ENCODE measurements around the gene NOS2.
"Not testable (repeated sequence)": the region's sequence is repeated elsewhere in the genome, so short reads cannot be mapped to it uniquely, and the experiment has no call there.

The NOS2 gene

DNA sequence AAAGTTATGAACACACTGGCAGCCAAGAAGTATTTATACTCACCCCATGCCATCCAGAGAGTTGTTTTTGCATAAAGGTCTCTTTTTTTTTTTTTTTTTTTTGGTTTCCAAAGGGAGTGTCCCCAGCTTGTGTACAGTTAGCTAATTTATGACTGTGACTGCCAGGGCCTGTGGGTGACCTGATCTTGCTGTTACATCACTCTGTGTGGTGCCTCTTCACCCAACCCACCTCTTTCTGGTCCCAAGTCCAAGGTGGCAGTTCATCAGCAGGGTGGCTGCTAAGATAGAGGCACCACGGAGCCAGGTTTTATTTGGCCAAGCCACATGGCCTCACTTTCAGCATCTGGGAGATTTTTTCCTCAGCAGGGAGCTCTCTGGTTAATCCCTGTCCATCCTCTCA is at the start of gene NOS2:
TSS of gene NOS2 (minus strand) at position 8 of the 400 bp plus-strand sequence. CDS start 1,720 bp downstream, outside the sequence.
- no peak for DNase-seq (ENCODE audit: low read depth, low spot score)

DNA sequence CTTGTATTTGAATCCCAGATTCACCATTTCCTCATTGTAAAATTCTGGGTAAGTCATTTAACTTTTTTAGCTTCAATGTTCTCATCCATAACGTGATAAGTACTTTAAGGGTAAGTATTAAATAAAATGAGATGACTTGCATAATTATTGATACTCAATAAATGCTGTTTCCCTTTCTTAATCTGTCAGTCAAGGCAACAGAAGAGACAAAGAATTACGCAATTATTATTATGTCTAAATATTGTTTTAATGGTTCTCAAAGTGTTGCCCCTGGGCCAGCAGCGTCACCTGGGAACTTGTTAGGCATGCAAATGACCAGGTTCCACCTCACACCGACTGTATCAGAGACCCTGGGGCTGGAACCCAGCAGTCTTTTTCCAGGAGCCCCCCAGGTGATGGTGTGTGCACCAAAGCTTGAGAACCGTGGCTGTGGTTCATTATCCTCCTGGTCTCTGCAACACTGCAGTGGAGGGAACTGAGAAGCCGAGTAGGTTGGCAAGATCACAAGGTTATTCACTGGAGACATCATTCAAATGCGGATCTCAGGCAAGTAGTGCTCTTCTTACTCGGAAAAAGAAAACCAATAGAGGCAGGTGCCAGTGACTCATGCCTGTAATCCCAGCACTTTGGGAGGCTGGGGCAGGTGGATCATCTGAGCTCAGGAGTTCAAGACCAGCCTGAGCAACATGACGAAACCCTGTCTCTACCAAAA is 49.3 kb upstream of the NOS2 start:
- no peak for DNase-seq (ENCODE audit: low read depth, low spot score)

DNA sequence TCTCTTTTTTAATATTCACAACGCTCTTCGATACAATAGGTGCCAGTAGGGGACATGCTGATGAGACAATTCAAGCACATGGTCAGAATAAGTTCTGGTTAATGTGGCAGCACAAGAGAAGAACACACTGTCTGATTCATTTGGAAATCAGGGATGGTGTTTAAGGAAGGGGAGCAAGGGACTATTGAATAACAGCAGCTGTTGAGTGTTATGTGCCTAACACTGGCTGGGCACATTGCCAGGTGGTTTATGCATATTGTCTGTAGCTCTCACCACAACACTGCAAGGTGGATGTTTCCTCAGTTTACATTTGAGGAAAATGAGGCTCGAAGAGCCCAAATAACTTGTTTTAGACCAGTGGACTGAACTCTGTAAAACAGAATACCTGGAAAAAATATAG is 48.6 kb upstream of the NOS2 start:
- no peak for DNase-seq (ENCODE audit: low read depth, low spot score)

DNA sequence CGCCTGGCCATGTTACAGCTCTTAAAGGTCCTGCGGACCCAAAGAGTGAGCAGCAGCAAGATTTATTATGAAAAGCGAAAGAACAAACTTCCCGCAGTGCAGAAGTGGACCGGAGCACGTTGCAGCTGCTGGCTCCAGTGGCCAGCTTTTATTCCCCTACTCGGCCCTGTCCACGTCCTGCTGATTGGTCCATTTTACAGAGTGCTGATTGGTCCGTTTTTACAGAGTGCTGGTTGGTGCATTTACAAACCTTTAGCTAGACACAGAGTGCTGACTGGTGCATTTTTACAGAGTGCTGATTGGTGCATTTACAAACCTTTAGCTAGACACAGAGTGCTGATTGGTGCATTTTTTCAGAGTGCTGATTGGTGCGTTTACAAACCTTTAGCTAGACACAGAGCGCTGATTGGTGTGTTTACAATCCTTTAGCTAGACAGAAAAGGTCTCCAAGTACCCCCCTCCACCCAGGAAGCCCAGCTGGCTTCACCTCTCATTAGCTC is 46.5 kb upstream of the NOS2 start:
- DNase-seq (ENCODE audit: low read depth, low spot score): not testable (repeated sequence)

DNA sequence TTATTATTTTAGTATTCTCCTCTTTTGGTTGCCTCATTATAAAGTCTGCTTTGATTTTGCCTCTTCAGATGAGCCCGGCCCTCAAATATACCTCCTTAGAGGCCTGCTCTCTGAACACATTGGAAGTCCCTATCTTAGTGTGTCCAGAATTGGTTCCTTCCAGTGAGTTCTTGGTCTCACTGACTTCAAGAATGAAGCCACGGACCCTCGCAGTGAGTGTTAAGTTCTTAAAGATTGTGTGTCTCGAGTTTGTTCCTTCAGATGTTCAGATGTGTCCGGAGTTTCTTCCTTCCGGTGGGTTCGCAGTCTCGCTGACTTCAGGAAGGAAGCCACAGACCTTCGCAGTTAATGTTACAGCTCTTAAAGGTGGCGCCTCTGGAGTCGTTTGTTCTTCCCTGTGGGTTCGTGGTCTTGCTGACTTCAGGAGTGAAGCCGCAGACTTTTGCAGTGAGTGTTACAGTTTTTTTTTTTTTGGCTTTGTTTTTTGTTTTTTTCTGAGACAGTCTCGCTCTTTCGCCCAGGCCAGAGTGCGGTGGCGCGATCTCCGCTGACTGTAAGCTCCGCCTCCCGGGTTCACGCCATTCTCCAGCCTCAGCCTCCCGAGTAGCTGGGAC is 45.8 kb upstream of the NOS2 start:
- no peak for DNase-seq (ENCODE audit: low read depth, low spot score)

DNA sequence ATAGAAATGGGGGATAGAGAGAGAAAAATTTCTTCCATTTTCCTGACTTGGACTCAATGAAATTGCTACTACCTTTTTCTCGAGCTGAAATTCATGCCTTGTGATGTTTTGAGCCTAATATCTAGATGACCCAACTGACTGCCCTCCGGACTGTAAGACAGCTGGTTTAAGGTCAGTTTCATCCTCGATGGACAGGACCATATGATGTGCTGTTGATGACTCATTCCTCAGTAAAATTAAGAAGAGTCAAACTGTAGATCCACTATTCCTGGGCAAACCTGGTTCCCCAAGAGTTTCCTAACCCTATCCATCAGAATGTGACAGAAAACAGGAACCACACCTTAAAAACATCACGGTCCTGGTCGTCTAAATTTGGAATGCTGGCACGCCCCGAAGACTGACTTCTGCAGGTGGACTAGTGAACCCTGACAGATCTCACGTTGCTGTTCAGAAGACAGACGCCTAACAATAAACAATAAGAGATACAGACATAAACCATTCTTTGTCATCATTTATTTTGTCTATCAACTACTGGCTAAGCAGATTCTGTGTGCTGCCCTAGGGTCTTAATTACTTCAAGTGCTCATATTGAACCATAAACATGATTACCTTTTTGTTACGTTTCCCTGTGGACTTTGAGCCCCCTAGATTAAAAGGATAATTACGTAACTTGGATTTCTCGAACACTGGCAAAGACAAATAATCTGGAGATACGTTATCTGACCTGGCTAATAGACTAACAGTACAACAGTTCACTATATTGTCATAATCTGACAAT is 45.1 kb upstream of the NOS2 start:
- DNase-seq (ENCODE audit: low read depth, low spot score): no peak

DNA sequence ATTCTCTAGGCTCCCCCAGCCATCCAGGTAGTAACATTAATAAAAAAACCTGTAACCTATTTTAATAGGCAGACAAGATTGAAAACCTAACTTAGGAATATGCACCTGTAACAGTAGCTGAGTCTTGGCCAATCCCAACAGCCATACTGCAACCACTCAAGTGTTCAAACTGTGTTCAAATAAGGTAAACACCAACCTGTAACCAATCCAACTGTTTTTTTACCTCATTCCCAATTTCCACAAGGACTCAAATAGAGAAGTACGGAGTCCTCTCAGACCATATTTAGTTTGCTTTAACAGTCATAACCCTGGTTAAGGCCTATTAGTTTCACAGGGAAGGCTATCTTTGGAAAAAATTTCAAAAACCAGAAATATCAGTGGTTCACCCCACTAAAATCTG is 40.4 kb upstream of the NOS2 start:
- DNase-seq (ENCODE audit: low read depth, low spot score): no peak

DNA sequence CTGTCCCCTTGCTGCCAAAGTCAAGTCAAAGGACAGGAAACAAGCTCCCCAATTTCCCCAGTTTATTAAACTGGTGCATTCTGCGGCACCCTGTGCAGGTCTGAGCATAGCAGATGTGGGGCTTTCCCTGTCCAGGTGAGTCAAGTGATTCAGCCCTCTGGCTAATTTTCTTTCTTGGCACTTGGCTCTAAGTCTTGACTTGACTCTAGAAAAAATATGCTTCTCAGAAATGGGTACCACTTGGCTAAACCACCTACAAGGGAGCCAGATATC is 40.0 kb upstream of the NOS2 start:
- DNase-seq (ENCODE audit: low read depth, low spot score): not testable (repeated sequence)

DNA sequence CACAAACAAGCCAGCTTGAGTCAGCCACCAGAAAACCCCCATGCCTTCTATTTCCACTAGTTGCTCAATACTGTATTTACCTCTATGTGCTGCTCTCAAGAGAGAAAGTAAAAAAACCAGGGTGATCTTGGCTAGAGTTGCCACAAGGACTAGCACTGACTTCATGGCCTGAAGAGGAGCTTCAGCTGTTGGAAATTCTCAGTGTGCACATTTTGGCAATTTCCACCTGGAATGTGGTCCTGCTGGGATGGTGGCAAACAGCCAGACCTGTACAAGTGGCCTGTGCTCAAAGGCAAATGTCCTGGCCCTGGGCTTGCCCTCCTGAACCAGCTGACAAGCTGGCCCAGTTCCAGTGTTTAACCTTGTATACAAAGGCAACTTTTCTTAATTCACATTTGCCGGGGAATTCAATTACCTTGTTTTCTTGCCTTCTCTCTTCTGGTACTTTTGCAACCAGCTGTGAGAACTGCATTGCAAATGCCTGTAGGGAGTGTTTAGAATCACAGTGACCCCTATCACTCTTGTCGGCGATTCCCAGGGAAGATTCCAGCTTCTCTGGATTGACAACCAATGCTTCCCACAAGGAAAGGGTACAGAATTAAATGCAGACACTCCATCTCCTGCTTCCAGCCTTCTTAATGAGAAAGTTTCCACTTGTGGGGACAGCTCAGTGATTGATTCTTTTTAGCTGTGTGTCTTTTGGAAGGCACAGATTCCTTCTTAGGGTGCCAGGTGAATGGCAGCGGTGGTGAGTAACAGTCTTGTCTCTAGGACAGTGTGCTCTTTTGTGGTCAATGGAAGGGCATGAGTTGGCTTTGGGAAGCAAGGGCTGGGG is 39.5 kb upstream of the NOS2 start:
- not testable (repeated sequence) for DNase-seq (ENCODE audit: low read depth, low spot score)

DNA sequence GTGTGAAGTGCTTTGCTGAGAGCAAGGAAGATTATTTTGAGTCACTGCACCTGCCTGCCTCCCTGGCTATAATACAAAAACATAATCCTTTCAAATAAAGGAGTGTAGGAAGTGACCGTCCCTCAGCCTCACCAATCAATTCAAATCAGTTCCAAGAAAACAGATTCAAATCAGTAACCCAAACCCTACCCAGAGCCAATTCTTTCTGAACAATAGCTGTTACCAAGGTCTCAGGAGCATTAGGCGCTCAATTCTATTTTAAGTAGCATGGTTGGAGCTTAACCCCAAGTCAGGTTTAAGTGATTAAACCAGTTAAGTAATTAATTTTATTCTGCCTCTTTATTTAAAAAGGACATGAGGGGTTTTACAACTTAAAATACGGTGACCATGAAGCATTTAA is 38.3 kb upstream of the NOS2 start:
- not testable (repeated sequence) for DNase-seq (ENCODE audit: low read depth, low spot score)

DNA sequence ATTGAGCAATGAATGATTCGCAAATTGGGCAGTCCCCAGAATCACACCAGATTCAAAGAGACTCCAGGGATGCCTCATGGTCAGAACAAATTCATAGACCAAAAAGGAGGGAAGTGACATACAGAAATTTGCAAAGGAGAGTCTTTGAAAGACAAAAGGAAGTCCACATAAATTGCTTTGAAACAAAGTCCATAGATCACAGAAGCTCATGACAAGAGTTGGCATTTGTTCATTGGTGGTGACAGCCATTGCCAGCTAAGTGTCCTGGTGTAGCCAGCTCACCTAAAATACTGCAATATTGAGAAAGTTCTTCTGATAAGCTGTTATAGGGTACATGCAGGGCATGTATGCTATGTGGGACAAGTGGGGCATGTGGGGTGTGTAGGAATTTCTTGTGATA is 37.4 kb upstream of the NOS2 start:
- DNase-seq (ENCODE audit: low read depth, low spot score): not testable (repeated sequence)

DNA sequence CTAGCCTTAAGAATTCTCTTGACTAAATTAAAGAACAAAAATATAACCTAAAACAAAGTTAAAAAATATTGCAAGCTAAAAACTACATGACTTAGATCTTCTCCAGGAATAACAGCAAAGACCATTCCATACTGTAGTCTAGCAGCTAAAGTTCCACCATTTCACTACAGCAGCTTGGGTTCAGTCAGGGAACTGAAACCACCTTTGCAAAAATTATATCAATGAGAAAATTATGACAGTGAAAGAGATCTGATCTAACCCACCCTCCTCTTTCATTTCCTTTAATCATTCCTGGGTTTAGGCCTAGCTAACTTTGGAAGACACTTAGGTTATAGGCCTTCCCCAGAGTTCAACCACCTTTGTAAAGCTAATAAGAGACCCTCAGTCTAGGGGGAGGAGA is 36.3 kb upstream of the NOS2 start:
- DNase-seq (ENCODE audit: low read depth, low spot score): no peak

DNA sequence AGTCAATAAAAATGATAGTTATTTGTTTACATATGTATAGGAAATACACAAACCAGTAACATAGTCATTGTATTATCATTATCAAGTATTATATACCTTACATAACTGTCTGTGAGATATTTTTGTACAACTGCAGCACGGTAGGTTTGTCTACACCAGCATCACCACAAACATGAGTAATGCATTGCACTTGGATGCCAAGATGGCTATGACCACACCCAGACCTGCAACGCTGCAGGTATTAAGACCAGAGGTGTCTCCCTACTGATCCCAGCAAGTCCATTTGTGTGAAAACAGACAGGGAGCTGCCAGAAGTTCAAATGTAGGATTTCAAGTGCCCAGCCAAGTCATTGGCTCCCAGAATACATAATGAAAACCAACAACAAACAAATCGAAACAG is 34.2 kb upstream of the NOS2 start:
- no peak for DNase-seq (ENCODE audit: low read depth, low spot score)

DNA sequence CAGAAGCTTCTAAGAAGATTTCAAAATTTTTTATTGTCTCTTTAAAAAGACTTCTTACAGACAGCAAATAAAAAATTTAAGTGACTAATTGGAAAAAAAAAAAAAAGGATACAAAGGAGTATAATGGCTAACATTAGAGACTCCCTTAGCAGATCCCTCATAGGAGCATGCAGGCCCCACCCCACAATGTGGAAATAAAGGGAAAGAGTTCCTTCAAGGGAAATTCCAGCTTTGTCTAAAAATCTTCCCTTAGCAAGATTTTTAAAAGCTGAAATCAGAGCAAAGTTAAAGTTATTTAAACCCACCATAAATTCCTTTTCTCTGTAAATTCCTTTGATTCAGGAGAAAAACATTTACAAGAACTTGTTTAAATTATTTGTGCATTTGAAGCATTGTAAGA is 32.5 kb upstream of the NOS2 start:
- DNase-seq (ENCODE audit: low read depth, low spot score): no peak

DNA sequence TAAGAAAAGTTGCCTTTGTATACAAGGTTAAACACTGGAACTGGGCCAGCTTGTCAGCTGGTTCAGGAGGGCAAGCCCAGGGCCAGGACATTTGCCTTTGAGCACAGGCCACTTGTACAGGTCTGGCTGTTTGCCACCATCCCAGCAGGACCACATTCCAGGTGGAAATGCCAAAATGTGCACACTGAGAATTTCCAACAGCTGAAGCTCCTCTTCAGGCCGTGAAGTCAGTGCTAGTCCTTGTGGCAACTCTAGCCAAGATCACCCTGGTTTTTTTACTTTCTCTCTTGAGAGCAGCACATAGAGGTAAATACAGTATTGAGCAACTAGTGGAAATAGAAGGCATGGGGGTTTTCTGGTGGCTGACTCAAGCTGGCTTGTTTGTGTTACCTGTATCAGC is 29.6 kb upstream of the NOS2 start:
- DNase-seq (ENCODE audit: low read depth, low spot score): not testable (repeated sequence)

DNA sequence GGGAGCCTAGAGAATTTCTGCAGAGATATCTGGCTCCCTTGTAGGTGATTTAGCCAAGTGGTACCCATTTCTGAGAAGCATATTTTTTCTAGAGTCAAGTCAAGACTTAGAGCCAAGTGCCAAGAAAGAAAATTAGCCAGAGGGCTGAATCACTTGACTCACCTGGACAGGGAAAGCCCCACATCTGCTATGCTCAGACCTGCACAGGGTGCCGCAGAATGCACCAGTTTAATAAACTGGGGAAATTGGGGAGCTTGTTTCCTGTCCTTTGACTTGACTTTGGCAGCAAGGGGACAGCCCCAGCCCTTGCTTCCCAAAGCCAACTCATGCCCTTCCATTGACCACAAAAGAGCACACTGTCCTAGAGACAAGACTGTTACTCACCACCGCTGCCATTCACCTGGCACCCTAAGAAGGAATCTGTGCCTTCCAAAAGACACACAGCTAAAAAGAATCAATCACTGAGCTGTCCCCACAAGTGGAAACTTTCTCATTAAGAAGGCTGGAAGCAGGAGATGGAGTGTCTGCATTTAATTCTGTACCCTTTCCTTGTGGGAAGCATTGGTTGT is 28.9 kb upstream of the NOS2 start:
- DNase-seq (ENCODE audit: low read depth, low spot score): not testable (repeated sequence)

DNA sequence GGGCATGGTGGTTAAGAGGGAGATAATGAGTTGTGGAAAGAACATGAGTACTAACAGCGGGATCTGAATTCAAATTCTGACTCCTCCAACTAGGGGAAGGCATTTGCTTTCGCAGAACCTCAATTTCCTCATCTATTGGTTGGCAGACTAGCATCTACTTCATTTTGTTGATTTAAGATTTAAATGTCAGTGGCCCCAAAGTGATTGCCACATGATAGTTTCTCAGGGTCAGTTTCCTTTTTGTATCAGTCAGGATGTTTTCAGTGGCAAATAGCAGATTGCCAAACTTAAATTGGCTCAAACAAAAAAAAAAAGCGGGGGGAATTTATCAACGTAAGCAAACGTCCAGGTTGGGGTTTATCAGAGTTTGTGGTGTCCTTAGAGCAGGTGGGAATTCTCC is 25.1 kb upstream of the NOS2 start:
- DNase-seq (ENCODE audit: low read depth, low spot score): no peak

DNA sequence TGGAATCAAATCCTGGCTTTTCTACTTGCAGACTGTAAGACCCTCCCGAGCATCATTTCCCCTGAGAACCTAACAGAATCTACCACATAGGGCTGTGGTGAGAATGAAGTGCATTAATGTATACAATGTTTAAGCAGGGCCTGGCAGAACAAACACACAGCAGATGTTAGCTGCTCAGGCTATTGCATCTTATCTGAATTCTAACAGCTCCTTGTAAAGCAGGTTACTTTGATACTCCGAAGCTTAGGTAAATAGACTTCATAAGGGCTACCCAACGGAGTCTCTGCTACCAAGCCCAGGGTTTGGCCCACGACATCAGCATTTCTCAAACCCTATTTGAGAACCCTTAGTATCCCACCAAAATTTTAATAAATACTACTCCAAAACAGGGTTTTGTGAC is 24.4 kb upstream of the NOS2 start:
- no peak for DNase-seq (ENCODE audit: low read depth, low spot score)

DNA sequence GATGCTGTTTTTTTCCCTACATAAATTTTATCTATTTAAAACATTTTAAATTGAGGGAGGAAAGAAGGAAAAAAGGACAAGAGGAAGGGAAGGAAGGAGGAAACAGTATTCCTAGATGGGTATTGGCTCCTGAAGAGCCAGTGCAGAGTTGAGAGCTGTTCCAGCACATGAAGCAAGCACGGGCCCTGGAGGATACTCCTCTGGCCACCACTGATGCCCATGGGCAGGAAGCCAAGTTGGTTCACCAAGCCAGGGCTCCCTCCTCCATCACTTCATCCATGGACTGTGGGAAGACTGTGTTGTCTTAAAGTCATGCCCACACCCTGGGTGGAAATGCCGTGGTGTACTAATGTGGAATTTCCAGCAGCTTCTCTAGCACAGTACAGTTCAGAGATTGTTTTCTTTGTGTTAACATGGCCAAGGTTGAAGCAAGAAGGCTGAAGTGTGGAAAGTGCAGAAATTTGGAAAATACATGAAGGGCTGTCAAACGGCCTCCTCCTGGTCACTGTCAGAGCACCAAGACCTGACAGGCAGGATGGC is 23.9 kb upstream of the NOS2 start:
- DNase-seq (ENCODE audit: low read depth, low spot score): no peak

DNA sequence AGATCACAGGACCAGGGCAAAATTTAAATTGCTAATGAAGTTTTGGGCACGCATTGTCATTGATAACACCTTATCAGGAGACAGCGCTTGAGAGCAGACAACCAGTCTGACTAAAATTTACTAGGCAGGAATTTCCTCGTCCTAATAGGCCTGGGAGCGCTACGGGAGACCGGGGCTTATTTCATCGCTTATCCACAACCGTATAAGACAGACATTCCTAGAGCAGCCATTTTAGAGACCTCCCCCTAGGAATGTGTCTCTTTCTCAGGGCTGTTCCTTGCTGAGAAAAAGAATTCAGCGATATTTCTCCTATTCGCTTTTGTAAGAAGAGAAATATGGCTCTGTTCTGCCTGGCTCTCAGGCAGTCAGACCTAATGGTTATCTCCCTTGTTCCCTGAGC is 21.8 kb upstream of the NOS2 start:
- DNase-seq (ENCODE audit: low read depth, low spot score): not testable (repeated sequence)

DNA sequence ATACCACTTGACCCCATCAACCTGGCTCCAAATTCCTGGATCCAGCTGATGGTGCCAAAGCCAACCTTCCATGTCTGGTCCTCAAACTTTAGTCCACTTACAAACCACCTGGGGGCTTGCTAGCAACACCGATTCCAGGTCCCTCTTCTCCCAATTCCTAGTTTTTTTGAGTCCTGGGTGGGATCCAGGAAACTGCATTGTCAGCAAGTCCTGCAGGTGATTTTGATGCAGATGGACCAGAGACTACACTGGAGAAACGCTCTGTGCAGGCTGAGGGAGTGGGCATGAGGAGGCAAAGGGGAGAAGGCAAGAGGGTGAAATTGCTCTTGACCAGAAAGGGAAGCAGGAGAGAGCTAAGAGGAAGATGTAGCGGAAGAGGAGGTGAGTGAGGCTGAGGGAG is 21.0 kb upstream of the NOS2 start:
- DNase-seq (ENCODE audit: low read depth, low spot score): no peak
